GM23248 (cell line): ENCODE results near the gene GRK3. TPM values are rescaled to one million over a fixed set of nuclear protein-coding genes. Genes with fewer than 3 reads are reported as not detected.
"Not testable (repeated sequence)": the region's sequence is repeated elsewhere in the genome, so short reads cannot be mapped to it uniquely, and the experiment has no call there.

Experiments used
- DNase-seq: peaks from one replicate; pipeline ENCODE4 v3.0.0-alpha.2; 2015
- H2AFZ ChIP-seq: fragments of 200-600 bp; sonication (generic); 2 replicates; pipeline ENCODE4 v1.6.1; 2016; ENCODE audit warnings: antibody characterized with exemption
- H3F3A ChIP-seq: fragments of 200-600 bp; sonication (generic); 2 replicates; pipeline ENCODE4 v1.6.1; 2016; ENCODE audit warnings: mild to moderate bottlenecking, antibody characterized with exemption, mixed run types; ENCODE audit not compliant: insufficient read depth
- H3K27ac ChIP-seq: fragments of 200-600 bp; sonication (generic); 2 replicates; pipeline ENCODE4 v1.5.1; 2016; ENCODE audit warnings: mild to moderate bottlenecking
- H3K27me3 ChIP-seq: fragments of 200-600 bp; sonication (generic); replicated peaks from 2 replicates; pipeline ENCODE4 v1.6.1; 2016; ENCODE audit warnings: mild to moderate bottlenecking; ENCODE audit not compliant: insufficient read depth
- H3K36me3 ChIP-seq: fragments of 200-600 bp; sonication (generic); 2 replicates; pipeline ENCODE4 v1.6.1; 2016; ENCODE audit warnings: low read depth, mild to moderate bottlenecking
- H3K4me1 ChIP-seq: fragments of 200-600 bp; sonication (generic); 2 replicates; pipeline ENCODE4 v1.6.1; 2016; ENCODE audit warnings: mild to moderate bottlenecking; ENCODE audit not compliant: insufficient read depth
- H3K4me2 ChIP-seq: fragments of 200-600 bp; sonication (generic); one replicate; pipeline ENCODE4 v1.6.1; 2016; ENCODE audit warnings: mild to moderate bottlenecking; ENCODE audit not compliant: unreplicated experiment
- H3K4me3 ChIP-seq: fragments of 200-600 bp; sonication (generic); 2 replicates; pipeline ENCODE4 v1.5.1; 2016; ENCODE audit warnings: mild to moderate bottlenecking
- H3K79me2 ChIP-seq: fragments of 200-600 bp; sonication (generic); 2 replicates; pipeline ENCODE4 v1.6.1; 2016; ENCODE audit warnings: mild to moderate bottlenecking; ENCODE audit not compliant: insufficient read depth
- H3K9ac ChIP-seq: fragments of 200-600 bp; sonication (generic); 2 replicates; pipeline ENCODE4 v1.6.1; 2016; ENCODE audit warnings: mild to moderate bottlenecking
- H3K9me2 ChIP-seq: fragments of 200-600 bp; sonication (generic); 2 replicates; pipeline ENCODE4 v1.6.1; 2016; ENCODE audit warnings: mixed run types, mild to moderate bottlenecking, moderate library complexity; ENCODE audit not compliant: insufficient read depth
- H3K9me3 ChIP-seq: fragments of 200-600 bp; sonication (generic); one replicate; pipeline ENCODE4 v1.6.1; 2017; ENCODE audit warnings: low read depth
- H4K20me1 ChIP-seq: fragments of 200-600 bp; sonication (generic); 2 replicates; pipeline ENCODE4 v1.6.0; 2016; ENCODE audit not compliant: insufficient read depth
- EZH2 ChIP-seq: fragments of 200-600 bp; sonication (generic); IDR thresholded peaks from 2 replicates; pipeline ENCODE4 v1.6.1; 2018; ENCODE audit warnings: antibody characterized with exemption, mild to moderate bottlenecking; ENCODE audit not compliant: insufficient read depth, poor library complexity, severe bottlenecking
- EZH2phosphoT487 ChIP-seq: fragments of 200-600 bp; sonication (generic); IDR thresholded peaks from 2 replicates; pipeline ENCODE4 v1.6.1; 2018; ENCODE audit warnings: antibody characterized with exemption, moderate library complexity, mild to moderate bottlenecking, low read depth; ENCODE audit not compliant: insufficient read depth
- WGBS, 2 experiments: methylation state at CpG; one replicate each; pipeline ENCODE4 v1.1.6; 2015 to 2017; ENCODE audit warnings: low lambda C conversion rate in 2 of 2, low coverage in 1 of 2; ENCODE audit errors: missing lambda C conversion rate in 2 of 2; 5-methylcytosine and 5-hydroxymethylcytosine counted together
- in situ Hi-C: fragments of 300-500 bp; cut with MboI; formaldehyde crosslinking; loops from 2 replicates; pipeline ENCODE4 v1.15.0; 2020
- polyA plus RNA-seq: library from polyadenylated mRNA; unstranded; fragments of >200 nt; fragmentation: Nextera tagmentation; extraction: Ambion mirVana; gene quantifications from 2 replicates; pipeline ENCODE4 v1.2.1, GENCODE V29; 2016
- total RNA-seq: library from RNA; depleted of rRNA; stranded (reverse); fragments of >200 nt; shearing (Covaris generic); gene quantifications from 2 replicates; pipeline ENCODE4 v1.2.3, GENCODE V29; 2014

GRK3 gene
- total and polyA plus RNA-seq, 2 experiments from 2014 or later, result 0.08 to 0.11 TPM

GRCh38 chr22:25558341-25558740 lies 6.1 kb upstream of the GRK3 start:
- WGBS, 2 experiments, result 70 to 83% methylated on average over 4 of the region's 4 CpGs
- in situ Hi-C loops, result no loop called here
- H3F3A ChIP-seq, result no peaks in the 10 kb centered on the region
- H3K9ac ChIP-seq, result no peak overlapping the region
- H3K9me3 ChIP-seq, result no peaks in the 10 kb centered on the region
- H2AFZ ChIP-seq, result no peak overlapping the region
- no peaks in the 10 kb centered on the region for H3K79me2 ChIP-seq
- no peaks in the 10 kb centered on the region for H3K4me1 ChIP-seq
- no peaks in the 10 kb centered on the region for H3K9me2 ChIP-seq
- TF ChIP-seq EZH2 (no peak), EZH2phosphoT487 (no peak)
- DNase-seq, result no peak
- no peak overlapping the region for H3K4me2 ChIP-seq
- H4K20me1 ChIP-seq, result no peaks in the 10 kb centered on the region
- H3K27ac ChIP-seq, result no peak overlapping the region
- no peaks in the 10 kb centered on the region for H3K36me3 ChIP-seq
- no peak overlapping the region for H3K4me3 ChIP-seq
- H3K27me3 ChIP-seq, result peaks cover 27% of the 10 kb centered on the region

GRCh38 chr22:25559910-25560309 lies 4.6 kb upstream of the GRK3 start:
- H3K36me3 ChIP-seq, in situ Hi-C loops: not testable (repeated sequence)
- WGBS, 2 experiments, result 80% methylated on average over 4 of the region's 4 CpGs

GRCh38 chr22:25561182-25561581 lies 3.3 kb upstream of the GRK3 start:
- H3K9me3 ChIP-seq, H4K20me1 ChIP-seq, H3K4me2 ChIP-seq, H3K4me3 ChIP-seq, H2AFZ ChIP-seq, H3K79me2 ChIP-seq, H3F3A ChIP-seq, H3K36me3 ChIP-seq, DNase-seq, in situ Hi-C loops, H3K9me2 ChIP-seq, H3K4me1 ChIP-seq, H3K27ac ChIP-seq, H3K9ac ChIP-seq: not testable (repeated sequence)
- 44 to 49% methylated on average over 3 of the region's 3 CpGs for WGBS, 2 experiments
- peaks cover 53% of the 10 kb centered on the region for H3K27me3 ChIP-seq

More at GRCh38 chr22:25559910-25560309, 4.6 kb upstream of the GRK3 start:
- not testable (repeated sequence) for H3K9me3 ChIP-seq, H3K4me1 ChIP-seq, H2AFZ ChIP-seq, H3K9me2 ChIP-seq, H3F3A ChIP-seq, H3K9ac ChIP-seq, H3K27ac ChIP-seq, DNase-seq, H3K79me2 ChIP-seq, H3K4me3 ChIP-seq, H3K4me2 ChIP-seq, H4K20me1 ChIP-seq
- H3K27me3 ChIP-seq, result peaks cover 40% of the 10 kb centered on the region

- H3K79me2 ChIP-seq, H3K4me3 ChIP-seq, H3K9me2 ChIP-seq, H3K9ac ChIP-seq, H3K4me2 ChIP-seq, in situ Hi-C loops, H3F3A ChIP-seq, H3K36me3 ChIP-seq, H3K27ac ChIP-seq, H2AFZ ChIP-seq, H4K20me1 ChIP-seq, H3K4me1 ChIP-seq, DNase-seq, H3K9me3 ChIP-seq: not testable (repeated sequence)
- WGBS, 2 experiments, result 80 to 88% methylated on average over 1 of the region's 1 CpG
- H3K27me3 ChIP-seq, result peaks cover 58% of the 10 kb centered on the region
Measured at GRCh38 chr22:25561927-25562326, 2.5 kb upstream of the GRK3 start.

GRCh38 chr22:25562966-25563760 lies 1.3 kb upstream of the GRK3 start:
- in situ Hi-C loops, result not testable (repeated sequence)
- peak overlapping the region; percentile 62 for H3K4me2 ChIP-seq

More at GRCh38 chr22:25562966-25563760, 1.3 kb upstream of the GRK3 start:
- not testable (repeated sequence) for H3K9ac ChIP-seq, H3K4me3 ChIP-seq, H3K4me1 ChIP-seq, H3K79me2 ChIP-seq, H3K9me3 ChIP-seq, DNase-seq, H3F3A ChIP-seq, H3K27ac ChIP-seq, H3K36me3 ChIP-seq, H4K20me1 ChIP-seq, H3K9me2 ChIP-seq
- 7% methylated on average over 10 of the region's 10 CpGs for WGBS, 2 experiments
- peaks cover 61% of the 10 kb centered on the region for H3K27me3 ChIP-seq
- peak overlapping the region; percentile 66; the same call in 1 of the 2 replicates for H2AFZ ChIP-seq
